Vagina (tissue), 2 donors: Measurements from ENCODE around the gene EFCAB9. TPM values are rescaled to one million over a fixed set of nuclear protein-coding genes. Genes with fewer than 3 reads are reported as not detected.

Source experiments
- DNase-seq, 2 donors: peaks; one replicate each; pipeline ENCODE4 v3.0.0-alpha.2; 2017; ENCODE audit errors: extremely low spot score in 2 of 2
- H3K27ac ChIP-seq: fragments of 200-600 bp; sonication (generic); one replicate; pipeline ENCODE4 v1.5.1; 2019
- H3K27me3 ChIP-seq: fragments of 200-600 bp; sonication (generic); one replicate; pipeline ENCODE4 v1.5.1; 2019
- H3K36me3 ChIP-seq, 2 donors: fragments of 200-600 bp; sonication (generic); one replicate each; pipeline ENCODE4 v1.5.1; 2017 to 2019
- H3K4me1 ChIP-seq: fragments of 200-600 bp; sonication (generic); one replicate; pipeline ENCODE4 v1.5.1; 2019
- H3K4me3 ChIP-seq, 2 donors: fragments of 200-600 bp; sonication (generic); 1 replicate in 1 of 2; 2 replicates in 1 of 2; pipeline ENCODE4 v1.5.1; 2016 to 2019
- H3K9me3 ChIP-seq: fragments of 200-600 bp; sonication (generic); one replicate; pipeline ENCODE4 v1.5.1; 2019
- CTCF ChIP-seq, 3 experiments: fragments of 450-650 bp in 2 of 3; fragments of 200-600 bp in 1 of 3; sonication (generic) in 1 of 3; IDR thresholded peaks; one replicate each; pipeline ENCODE4 v1.5.1; 2017 to 2019; ENCODE audit warnings: antibody characterized with exemption in 3 of 3, mild to moderate bottlenecking in 2 of 3, moderate library complexity in 2 of 3
- POLR2A ChIP-seq, 2 donors: fragments of 450-650 bp; IDR thresholded peaks; one replicate each; pipeline ENCODE4 v1.6.1; 2017; ENCODE audit warnings: antibody characterized with exemption in 2 of 2, mild to moderate bottlenecking in 2 of 2, moderate library complexity in 2 of 2
- POLR2AphosphoS5 ChIP-seq, 2 donors: sonication (generic); formaldehyde crosslinking; IDR thresholded peaks; one replicate each; pipeline ENCODE4 v1.9.0; 2017; ENCODE audit warnings: antibody characterized with exemption in 2 of 2, mild to moderate bottlenecking in 2 of 2, low read depth in 1 of 2; ENCODE audit not compliant: insufficient read depth in 1 of 2
- intact Hi-C: fragments of 100-400 bp; cut with DNase I; formaldehyde crosslinking; loops from one replicate; pipeline ENCODE4 v1.15.1; 2023
- total RNA-seq: library from RNA; depleted of rRNA; stranded (reverse); fragments of >200 nt; gene quantifications from one replicate; pipeline ENCODE4 v1.2.3, GENCODE V29; 2016

Gene EFCAB9
- total RNA-seq, 1 donor from 2014 or later = not detected

- no peaks in the 10 kb centered on the region for H3K27me3 ChIP-seq
- no peak overlapping the region for H3K4me3 ChIP-seq
- TF ChIP-seq POLR2A (IDR thresholded peaks at IDR 0.05) (no peak), POLR2AphosphoS5 (IDR thresholded peaks at IDR 0.05; ENCODE audit: insufficient read depth in 1 of 2, low read depth in 1 of 2) (no peak), CTCF (IDR thresholded peaks at IDR 0.05) (no peak)
- no peaks in the 10 kb centered on the region for H3K9me3 ChIP-seq
- H3K27ac ChIP-seq = no peak overlapping the region
- intact Hi-C loops = no loop called here
- DNase-seq = no peak
- no peaks in the 10 kb centered on the region for H3K4me1 ChIP-seq
- H3K36me3 ChIP-seq = peaks cover 0 to 22% of the 10 kb centered on the region in 2 donors
Measured at GRCh38 chr5:172213126-172213525, 19.2 kb downstream of the EFCAB9 start.

- H3K4me3 ChIP-seq = no peak overlapping the region
- no peak overlapping the region for H3K27ac ChIP-seq
- H3K27me3 ChIP-seq = no peaks in the 10 kb centered on the region
- intact Hi-C loops = no loop called here
- no peak for DNase-seq
- no peaks in the 10 kb centered on the region for H3K4me1 ChIP-seq
- TF ChIP-seq POLR2A (IDR thresholded peaks at IDR 0.05) = no peak
- TF ChIP-seq CTCF (IDR thresholded peaks at IDR 0.05) = no peak
- no peak for TF ChIP-seq POLR2AphosphoS5 (IDR thresholded peaks at IDR 0.05; ENCODE audit: insufficient read depth in 1 of 2, low read depth in 1 of 2)
- H3K9me3 ChIP-seq = no peaks in the 10 kb centered on the region
- H3K36me3 ChIP-seq = peaks cover 0 to 9% of the 10 kb centered on the region in 2 donors
Measured at GRCh38 chr5:172216345-172216744, 22.4 kb downstream of the EFCAB9 start.

GRCh38 chr5:172219296-172219695, 25.3 kb downstream of the EFCAB9 start:
- Histone ChIP-seq H3K9me3 (no peaks in the 10 kb centered on the region), H3K36me3 (peaks cover 0 to 3% of the 10 kb centered on the region in 2 donors), H3K4me3 (no peak overlapping the region), H3K27ac (no peak overlapping the region), H3K4me1 (no peaks in the 10 kb centered on the region), H3K27me3 (no peaks in the 10 kb centered on the region)
- intact Hi-C loops = no loop called here
- no peak for TF ChIP-seq POLR2AphosphoS5 (IDR thresholded peaks at IDR 0.05; ENCODE audit: insufficient read depth in 1 of 2, low read depth in 1 of 2)
- TF ChIP-seq POLR2A (IDR thresholded peaks at IDR 0.05) = no peak
- no peak for TF ChIP-seq CTCF (IDR thresholded peaks at IDR 0.05)
- DNase-seq = no peak

- Histone ChIP-seq H3K9me3 (no peaks in the 10 kb centered on the region), H3K36me3 (peaks cover 0 to 3% of the 10 kb centered on the region in 2 donors)
- TF ChIP-seq POLR2A (IDR thresholded peaks at IDR 0.05) = no peak
- TF ChIP-seq POLR2AphosphoS5 (IDR thresholded peaks at IDR 0.05; ENCODE audit: insufficient read depth in 1 of 2, low read depth in 1 of 2) = no peak
- no peak for TF ChIP-seq CTCF (IDR thresholded peaks at IDR 0.05)
Measured at GRCh38 chr5:172223901-172224873, 30.2 kb downstream of the EFCAB9 start.

GRCh38 chr5:172224996-172225395, 31.0 kb downstream of the EFCAB9 start:
- no peak overlapping the region for H3K4me3 ChIP-seq
- no peaks in the 10 kb centered on the region for H3K4me1 ChIP-seq
- H3K9me3 ChIP-seq = no peaks in the 10 kb centered on the region
- H3K27me3 ChIP-seq = no peaks in the 10 kb centered on the region
- intact Hi-C loops = no loop called here
- no peak for DNase-seq
- no peak overlapping the region for H3K27ac ChIP-seq
- TF ChIP-seq POLR2AphosphoS5 (IDR thresholded peaks at IDR 0.05; ENCODE audit: insufficient read depth in 1 of 2, low read depth in 1 of 2) = no peak
- TF ChIP-seq POLR2A (IDR thresholded peaks at IDR 0.05) = no peak
- no peak for TF ChIP-seq CTCF (IDR thresholded peaks at IDR 0.05)
- peaks cover 0 to 3% of the 10 kb centered on the region in 2 donors for H3K36me3 ChIP-seq

More at GRCh38 chr5:172223901-172224873, 30.2 kb downstream of the EFCAB9 start:
- Histone ChIP-seq H3K4me1 (no peaks in the 10 kb centered on the region), H3K27ac (no peak overlapping the region), H3K27me3 (no peaks in the 10 kb centered on the region), H3K4me3 (no peak overlapping the region)
- intact Hi-C loops = no loop called here
- no peak for DNase-seq
